ENCODE results near the gene CXADR.

DNA sequence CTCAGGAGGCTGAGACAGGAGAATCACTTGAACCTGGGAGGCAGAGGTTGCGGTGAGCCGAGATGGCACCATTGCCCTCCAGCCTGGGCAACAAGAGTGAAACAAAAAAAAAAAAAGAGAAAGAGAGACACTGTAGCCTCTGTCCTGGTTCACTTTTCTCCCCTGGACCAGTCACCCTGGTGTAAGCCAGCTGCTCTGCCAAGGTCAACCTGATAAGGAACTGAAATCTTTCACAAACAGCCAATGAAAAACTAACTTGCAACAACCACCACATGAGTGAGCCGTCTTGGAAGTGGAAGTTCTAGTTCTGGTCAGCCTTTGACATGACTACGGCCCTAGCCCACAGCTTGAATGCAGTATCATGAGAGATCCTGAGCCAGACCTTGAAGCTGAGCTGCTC lies 36.8 kb upstream of the CXADR start:
- TF ChIP-seq, protein P1, sequence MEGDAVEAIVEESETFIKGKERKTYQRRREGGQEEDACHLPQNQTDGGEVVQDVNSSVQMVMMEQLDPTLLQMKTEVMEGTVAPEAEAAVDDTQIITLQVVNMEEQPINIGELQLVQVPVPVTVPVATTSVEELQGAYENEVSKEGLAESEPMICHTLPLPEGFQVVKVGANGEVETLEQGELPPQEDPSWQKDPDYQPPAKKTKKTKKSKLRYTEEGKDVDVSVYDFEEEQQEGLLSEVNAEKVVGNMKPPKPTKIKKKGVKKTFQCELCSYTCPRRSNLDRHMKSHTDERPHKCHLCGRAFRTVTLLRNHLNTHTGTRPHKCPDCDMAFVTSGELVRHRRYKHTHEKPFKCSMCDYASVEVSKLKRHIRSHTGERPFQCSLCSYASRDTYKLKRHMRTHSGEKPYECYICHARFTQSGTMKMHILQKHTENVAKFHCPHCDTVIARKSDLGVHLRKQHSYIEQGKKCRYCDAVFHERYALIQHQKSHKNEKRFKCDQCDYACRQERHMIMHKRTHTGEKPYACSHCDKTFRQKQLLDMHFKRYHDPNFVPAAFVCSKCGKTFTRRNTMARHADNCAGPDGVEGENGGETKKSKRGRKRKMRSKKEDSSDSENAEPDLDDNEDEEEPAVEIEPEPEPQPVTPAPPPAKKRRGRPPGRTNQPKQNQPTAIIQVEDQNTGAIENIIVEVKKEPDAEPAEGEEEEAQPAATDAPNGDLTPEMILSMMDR (IDR thresholded peaks at IDR 0.05), result no peak
- no peak for TF ChIP-seq POLR2AphosphoS5 (IDR thresholded peaks at IDR 0.05)
